ENCODE results near the gene TMEM8B.

- TF ChIP-seq EZH2 (IDR thresholded peaks at IDR 0.05) (no peak), CTCF (IDR thresholded peaks at IDR 0.05) (no peak)
Measured at GRCh38 chr9:35909687-35910612, 80.9 kb downstream of the TMEM8B start.
